CD14-positive monocyte (primary cell): ENCODE results near the gene ZBTB7C. TPM values are rescaled to one million over a fixed set of nuclear protein-coding genes. Genes with fewer than 3 reads are reported as not detected.

Source experiments
- DNase-seq, 3 donors: peaks; one replicate each; pipeline ENCODE4 v3.0.0-alpha.2; 2011 to 2022
- H2AFZ ChIP-seq: 2 replicates; pipeline ENCODE4 v1.6.0; 2012; ENCODE audit warnings: mild to moderate bottlenecking, low read depth, low read length, inconsistent platforms; ENCODE audit not compliant: insufficient read depth, poor library complexity, severe bottlenecking
- H3K27ac ChIP-seq, 2 donors: 1 replicate in 1 of 2; 2 replicates in 1 of 2; pipeline ENCODE4 v1.5.1; 2012 to 2013; ENCODE audit warnings: low read length in 2 of 2, control low read depth in 1 of 2, inconsistent platforms in 1 of 2, low read depth in 1 of 2, mild to moderate bottlenecking in 1 of 2
- H3K27me3 ChIP-seq, 2 donors: one replicate each; pipeline versions ENCODE4 v1.6.0 to v1.6.1; 2011 to 2013; ENCODE audit warnings: low read length in 2 of 2; ENCODE audit not compliant: control insufficient read depth in 2 of 2, insufficient read depth in 2 of 2
- H3K36me3 ChIP-seq, 2 donors: replicated peaks in 1 of 2; 1 replicate in 1 of 2; 2 replicates in 1 of 2; pipeline versions ENCODE4 v1.5.1 to v1.6.1; 2012 to 2013; ENCODE audit warnings: low read length in 2 of 2, control low read depth in 1 of 2, inconsistent platforms in 1 of 2, mild to moderate bottlenecking in 1 of 2; ENCODE audit not compliant: insufficient read depth in 2 of 2, control insufficient read depth in 1 of 2
- H3K4me1 ChIP-seq, 2 donors: 1 replicate in 1 of 2; 2 replicates in 1 of 2; pipeline versions ENCODE4 v1.5.1 to v1.6.1; 2012 to 2013; ENCODE audit warnings: low read length in 2 of 2, control low read depth in 1 of 2, inconsistent platforms in 1 of 2, mild to moderate bottlenecking in 1 of 2, moderate library complexity in 1 of 2; ENCODE audit not compliant: insufficient read depth in 2 of 2, control insufficient read depth in 1 of 2
- H3K4me2 ChIP-seq: replicated peaks from 2 replicates; pipeline ENCODE3; 2012; ENCODE audit warnings: low read length, moderate library complexity, mild to moderate bottlenecking; ENCODE audit not compliant: poor library complexity, severe bottlenecking; ENCODE audit errors: extremely low read depth
- H3K4me3 ChIP-seq, 3 experiments: fragments of 200-600 bp in 1 of 3; sonication (generic) in 1 of 3; replicated peaks in 1 of 3; 1 replicate in 2 of 3; 2 replicates in 1 of 3; pipeline ENCODE4 v1.5.1; 2011 to 2013; ENCODE audit warnings: low read length in 3 of 3, mild to moderate bottlenecking in 3 of 3, control low read depth in 2 of 3, low read depth in 2 of 3, inconsistent platforms in 1 of 3, moderate library complexity in 1 of 3
- H3K79me2 ChIP-seq: 2 replicates; pipeline ENCODE4 v1.6.0; 2012; ENCODE audit warnings: mild to moderate bottlenecking, control low read depth, inconsistent platforms, low read length, moderate library complexity; ENCODE audit not compliant: insufficient read depth
- H3K9ac ChIP-seq: 2 replicates; pipeline ENCODE4 v1.6.0; 2017; ENCODE audit warnings: low read length, mild to moderate bottlenecking; ENCODE audit not compliant: insufficient read depth, poor library complexity, severe bottlenecking
- H3K9me3 ChIP-seq, 2 donors: replicated peaks in 1 of 2; 1 replicate in 1 of 2; 2 replicates in 1 of 2; pipeline versions ENCODE4 v1.5.1 to v1.6.1; 2012 to 2013; ENCODE audit warnings: low read length in 2 of 2, control low read depth in 1 of 2; ENCODE audit not compliant: control insufficient read depth in 1 of 2, insufficient read depth in 1 of 2
- H4K20me1 ChIP-seq: 2 replicates; pipeline ENCODE4 v1.6.0; 2012; ENCODE audit warnings: mild to moderate bottlenecking, low read length, control low read depth, moderate library complexity; ENCODE audit not compliant: insufficient read depth
- H3K27ac Mint-ChIP-seq, 7 donors: one replicate each; pipeline ENCODE4 v1.8.0; 2020; ENCODE audit warnings: mild to moderate bottlenecking in 7 of 7, mixed read lengths in 7 of 7, moderate library complexity in 6 of 7, inconsistent platforms in 2 of 7
- H3K27me3 Mint-ChIP-seq, 3 donors: one replicate each; pipeline ENCODE4 v1.8.0; 2021 to 2022; ENCODE audit warnings: low read depth in 3 of 3, mild to moderate bottlenecking in 3 of 3, mixed read lengths in 3 of 3, moderate library complexity in 3 of 3, inconsistent platforms in 1 of 3
- H3K36me3 Mint-ChIP-seq, 2 donors: one replicate each; pipeline ENCODE4 v1.8.0; 2020; ENCODE audit warnings: mixed read lengths in 2 of 2, inconsistent platforms in 1 of 2, mild to moderate bottlenecking in 1 of 2
- H3K4me1 Mint-ChIP-seq: one replicate; pipeline ENCODE4 v1.8.0; 2020; ENCODE audit warnings: mild to moderate bottlenecking, mixed read lengths
- H3K4me3 Mint-ChIP-seq, 2 donors: one replicate each; pipeline ENCODE4 v1.8.0; 2020; ENCODE audit warnings: mild to moderate bottlenecking in 2 of 2, mixed read lengths in 2 of 2, moderate library complexity in 1 of 2
- H3K9me3 Mint-ChIP-seq, 7 donors: one replicate each; pipeline ENCODE4 v1.8.0; 2020 to 2022; ENCODE audit warnings: mixed read lengths in 7 of 7, mild to moderate bottlenecking in 6 of 7, moderate library complexity in 6 of 7, inconsistent platforms in 2 of 7
- WGBS: methylation state at CpG from one replicate; pipeline ENCODE4 v1.1.5; 2013; ENCODE audit warnings: missing lambda C conversion rate; ENCODE audit not compliant: insufficient coverage; 5-methylcytosine and 5-hydroxymethylcytosine counted together
- intact Hi-C, 2 donors: fragments of 100-400 bp; cut with micrococcal nuclease; formaldehyde crosslinking; loops; one replicate each; pipeline versions ENCODE4 v1.15.0 to v1.15.1; 2023
- polyA plus RNA-seq, 3 donors: library from polyadenylated mRNA; depleted of rRNA in 1 of 3; unstranded in 2 of 3; stranded (reverse) in 1 of 3; fragments of 300-500 nt in 2 of 3; fragments of >200 nt in 1 of 3; fragmentation: Illumina TruSeq in 2 of 3; gene quantifications; 1 replicate in 2 of 3; 2 replicates in 1 of 3; pipeline ENCODE4 v1.2.3, GENCODE V29; 2012 to 2021
- TF ChIP-seq, protein P1 (sequence below): fragments of 200-600 bp; IDR thresholded peaks from one replicate; pipeline ENCODE4 v1.8.0; 2022; ENCODE audit warnings: antibody characterized with exemption, mild to moderate bottlenecking

The ZBTB7C gene
- polyA plus RNA-seq, 3 donors, result 0.03 to 0.09 TPM; not detected in 1

DNA sequence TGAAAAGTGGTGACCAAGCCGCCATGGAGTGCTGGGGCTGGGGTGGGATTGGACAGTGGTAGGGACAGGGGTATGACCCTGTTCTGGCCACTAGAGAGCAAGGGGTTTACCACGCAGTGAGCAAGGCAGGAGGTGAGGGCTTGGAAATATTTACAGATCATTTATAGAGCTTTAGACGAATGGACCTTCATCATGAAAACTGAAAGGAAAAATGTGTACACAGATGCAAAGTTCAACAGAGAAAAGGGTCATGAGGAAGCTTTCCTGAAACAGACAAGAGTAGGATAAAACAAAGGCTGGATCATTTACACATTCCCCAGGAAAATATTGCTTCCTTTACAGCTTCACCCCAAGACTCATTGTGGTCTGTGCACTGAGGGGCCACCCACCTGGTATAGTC, 348.2 kb downstream of the ZBTB7C start:
- 60% methylated on average over 2 of the region's 3 CpGs for WGBS
- H3K27ac ChIP-seq, result no peak overlapping the region

DNA sequence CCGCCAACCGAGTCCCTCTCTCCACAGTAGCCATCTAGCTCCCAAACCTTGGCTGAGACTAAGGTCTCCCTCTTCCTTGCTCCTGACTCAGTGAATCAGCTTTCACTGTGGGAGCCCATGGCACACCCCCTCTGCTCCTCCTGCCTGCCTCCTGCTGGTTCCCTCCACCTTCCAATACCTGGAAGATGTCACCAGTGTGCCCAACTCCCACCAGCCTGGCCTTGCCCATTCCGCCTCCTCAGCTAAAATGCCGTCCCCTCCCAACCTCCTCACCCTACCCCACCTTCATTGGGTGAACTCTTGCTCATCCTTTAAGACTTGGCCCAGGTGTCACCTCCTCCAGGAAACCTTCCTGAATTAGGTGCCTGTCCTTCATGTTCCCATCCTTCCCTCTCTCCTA, 348.8 kb downstream of the ZBTB7C start:
- Mint-ChIP-seq H3K36me3 (no peaks in the 10 kb centered on the region), H3K27ac (peak overlapping the region in 1 of 7 donors; percentile 20), H3K4me3 (no peak overlapping the region), H3K27me3 (peaks cover 34 to 46% (median 37%) of the 10 kb centered on the region in 3 donors), H3K4me1 (no peaks in the 10 kb centered on the region), H3K9me3 (peaks cover 0 to 2% (median 0%) of the 10 kb centered on the region in 7 donors)
- Histone ChIP-seq H4K20me1 (no peaks in the 10 kb centered on the region), H3K27me3 (peaks cover 9 to 33% of the 10 kb centered on the region in 2 donors), H3K79me2 (no peaks in the 10 kb centered on the region), H3K27ac (no peak overlapping the region), H3K9ac (no peak overlapping the region), H2AFZ (no peak overlapping the region), H3K36me3 (no peaks in the 10 kb centered on the region), H3K4me3 (no peak overlapping the region), H3K4me1 (no peaks in the 10 kb centered on the region), H3K9me3 (no peaks in the 10 kb centered on the region), H3K4me2 (no peak overlapping the region)
- WGBS, result 89% methylated on average over 2 of the region's 4 CpGs
- no peak for DNase-seq
- TF ChIP-seq, protein P1, sequence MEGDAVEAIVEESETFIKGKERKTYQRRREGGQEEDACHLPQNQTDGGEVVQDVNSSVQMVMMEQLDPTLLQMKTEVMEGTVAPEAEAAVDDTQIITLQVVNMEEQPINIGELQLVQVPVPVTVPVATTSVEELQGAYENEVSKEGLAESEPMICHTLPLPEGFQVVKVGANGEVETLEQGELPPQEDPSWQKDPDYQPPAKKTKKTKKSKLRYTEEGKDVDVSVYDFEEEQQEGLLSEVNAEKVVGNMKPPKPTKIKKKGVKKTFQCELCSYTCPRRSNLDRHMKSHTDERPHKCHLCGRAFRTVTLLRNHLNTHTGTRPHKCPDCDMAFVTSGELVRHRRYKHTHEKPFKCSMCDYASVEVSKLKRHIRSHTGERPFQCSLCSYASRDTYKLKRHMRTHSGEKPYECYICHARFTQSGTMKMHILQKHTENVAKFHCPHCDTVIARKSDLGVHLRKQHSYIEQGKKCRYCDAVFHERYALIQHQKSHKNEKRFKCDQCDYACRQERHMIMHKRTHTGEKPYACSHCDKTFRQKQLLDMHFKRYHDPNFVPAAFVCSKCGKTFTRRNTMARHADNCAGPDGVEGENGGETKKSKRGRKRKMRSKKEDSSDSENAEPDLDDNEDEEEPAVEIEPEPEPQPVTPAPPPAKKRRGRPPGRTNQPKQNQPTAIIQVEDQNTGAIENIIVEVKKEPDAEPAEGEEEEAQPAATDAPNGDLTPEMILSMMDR, result no peak
- intact Hi-C loops, result no loop called here

More for the DNA sequence above, 348.2 kb downstream of the ZBTB7C start:
- no peak overlapping the region for H2AFZ ChIP-seq
- peaks cover 9 to 27% of the 10 kb centered on the region in 2 donors for H3K27me3 ChIP-seq
- no peaks in the 10 kb centered on the region for H4K20me1 ChIP-seq
- intact Hi-C loops, result no loop called here
- Mint-ChIP-seq H3K36me3 (no peaks in the 10 kb centered on the region), H3K4me3 (no peak overlapping the region), H3K4me1 (no peaks in the 10 kb centered on the region), H3K27me3 (peaks cover 32 to 41% (median 34%) of the 10 kb centered on the region in 3 donors), H3K9me3 (peaks cover 0 to 2% (median 0%) of the 10 kb centered on the region in 7 donors), H3K27ac (no peak overlapping the region)
- H3K4me2 ChIP-seq, result no peak overlapping the region
- H3K36me3 ChIP-seq, result no peaks in the 10 kb centered on the region
- no peak for DNase-seq
- H3K9ac ChIP-seq, result no peak overlapping the region
- TF ChIP-seq, protein P1, result no peak
- no peaks in the 10 kb centered on the region for H3K79me2 ChIP-seq
- no peaks in the 10 kb centered on the region for H3K4me1 ChIP-seq
- no peak overlapping the region for H3K4me3 ChIP-seq
- H3K9me3 ChIP-seq, result no peaks in the 10 kb centered on the region
